ENCODE data around the gene PGA3. TPM values are rescaled to one million over a fixed set of nuclear protein-coding genes. Genes with fewer than 3 reads are reported as not detected.

Gene PGA3
- total RNA-seq, 2 donors from 2014 or later = not detected

DNA sequence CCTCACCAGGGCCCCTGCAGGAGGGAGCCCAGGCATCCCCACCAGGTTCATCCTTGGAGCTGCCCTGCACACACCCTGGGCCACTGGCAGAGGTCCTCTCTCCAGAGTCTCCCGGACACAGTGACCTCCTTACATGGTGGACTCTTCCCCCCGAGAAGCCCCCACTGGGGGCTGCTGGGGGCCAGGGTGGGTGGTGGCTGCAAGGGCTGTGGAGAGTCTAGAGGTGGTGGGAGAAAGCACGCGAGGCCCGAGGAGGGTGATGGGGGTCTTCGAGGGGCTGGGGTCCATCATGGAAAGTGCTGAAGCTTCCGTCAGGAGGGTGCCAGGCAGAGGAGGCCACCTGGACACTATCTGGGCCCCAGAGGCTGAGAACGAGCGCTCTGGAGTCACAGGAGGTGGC is 55.2 kb downstream of the PGA3 start:
- H3K4me1 Mint-ChIP-seq (ENCODE audit: low read depth in 2 of 2) = no peaks in the 10 kb centered on the region
- no peak overlapping the region for H3K4me3 Mint-ChIP-seq
- DNase-seq (ENCODE audit: low spot score) (no peak), ATAC-seq (no peak)
- H3K36me3 Mint-ChIP-seq = no peaks in the 10 kb centered on the region
- H3K27me3 Mint-ChIP-seq = peaks cover 2 to 8% of the 10 kb centered on the region in 2 donors
- no peak overlapping the region for H3K27ac Mint-ChIP-seq
- no peaks in the 10 kb centered on the region for H3K9me3 Mint-ChIP-seq

GRCh38 chr11:61259363-61259762 is 56.0 kb downstream of the PGA3 start:
- ATAC-seq (no peak), DNase-seq (ENCODE audit: low spot score) (no peak)
- H3K27me3 Mint-ChIP-seq = peaks cover 2 to 8% of the 10 kb centered on the region in 2 donors
- no peaks in the 10 kb centered on the region for H3K4me1 Mint-ChIP-seq (ENCODE audit: low read depth in 2 of 2)
- H3K27ac Mint-ChIP-seq = no peak overlapping the region
- H3K36me3 Mint-ChIP-seq = no peaks in the 10 kb centered on the region
- H3K9me3 Mint-ChIP-seq = no peaks in the 10 kb centered on the region
- no peak overlapping the region for H3K4me3 Mint-ChIP-seq

Other genes with a start within 250 kb of the PGA3 start
- 10 to 100 TPM in 1 of 2 donors, 1 to 10 TPM in 1; 5.9 to 44.0 TPM for gene CD6, start 231.8 kb upstream of the PGA3 start, total RNA-seq
- 10 to 100 TPM in 1 of 2 donors, 1 to 10 TPM in 1; 2.7 to 16.5 TPM for gene CD5, start 101.0 kb upstream of the PGA3 start, total RNA-seq
- 10 to 100 TPM in 1 of 2 donors, 1 to 10 TPM in 1; 9.7 to 13.3 TPM for gene VPS37C, start 42.1 kb upstream of the PGA3 start, total RNA-seq
- not detected for gene PGA4, start 18.8 kb downstream of the PGA3 start, total RNA-seq
- gene PGA5, start 37.7 kb downstream of the PGA3 start, total RNA-seq = not detected
- gene VWCE, start 91.8 kb downstream of the PGA3 start, total RNA-seq = 1 to 10 TPM; 2.1 to 3.3 TPM
- gene DDB1, start 129.6 kb downstream of the PGA3 start, total RNA-seq = 100 to 1,000 TPM; 241 to 276 TPM
- gene TKFC, start 129.7 kb downstream of the PGA3 start, total RNA-seq = 10 to 100 TPM; 18.9 to 38.9 TPM
- gene CYB561A3, start 158.4 kb downstream of the PGA3 start, total RNA-seq = 100 to 1,000 TPM in 1 of 2 donors, 10 to 100 TPM in 1; 33.0 to 112 TPM
- 100 to 1,000 TPM in 1 of 2 donors, 10 to 100 TPM in 1; 56.1 to 107 TPM for gene TMEM138, start 158.9 kb downstream of the PGA3 start, total RNA-seq
- gene TMEM216, start 189.1 kb downstream of the PGA3 start, total RNA-seq = 10 to 100 TPM; 17.7 to 18.2 TPM
- 100 to 1,000 TPM; 101 to 132 TPM for gene CPSF7, start 226.5 kb downstream of the PGA3 start, total RNA-seq
- gene SDHAF2, start 226.6 kb downstream of the PGA3 start, total RNA-seq = 10 to 100 TPM; 63.3 to 69.0 TPM